Hepatocyte (in vitro differentiated cells): ENCODE measurements around the gene MRPL20.

Experiments used
- EZH2 ChIP-seq: fragments of 200-600 bp; sonication (generic); IDR thresholded peaks from 2 replicates; pipeline ENCODE4 v1.6.1; 2016; ENCODE audit warnings: antibody characterized with exemption, mild to moderate bottlenecking, borderline replicate concordance
- EZH2phosphoT487 ChIP-seq: fragments of 200-600 bp; sonication (generic); IDR thresholded peaks from one replicate; pipeline ENCODE4 v1.6.1; 2018; ENCODE audit warnings: antibody characterized with exemption, mild to moderate bottlenecking, low read depth, moderate library complexity; ENCODE audit not compliant: unreplicated experiment, severe bottlenecking

DNA sequence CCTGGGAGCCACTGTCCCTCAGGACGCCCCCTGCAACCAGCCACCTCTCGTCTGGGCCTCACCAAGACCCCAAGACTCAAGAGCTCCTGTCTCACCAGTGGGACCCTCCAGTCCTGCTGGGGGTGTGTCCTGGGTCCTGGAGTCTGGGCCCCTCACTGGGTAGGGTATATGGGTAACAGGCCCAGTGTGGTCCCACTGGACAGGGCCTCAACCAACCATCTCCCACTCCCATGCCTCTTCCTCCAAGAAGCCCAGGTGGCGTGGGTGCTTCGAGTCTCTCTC, 27.7 kb upstream of the MRPL20 start:
- TF ChIP-seq EZH2phosphoT487 = no peak
- no peak for TF ChIP-seq EZH2
